Activated CD4-positive, alpha-beta T cell treated with anti-CD3 and anti-CD28 coated beads for 4 hours (primary cell): ENCODE measurements around the gene TRIM60.
"Not testable (repeated sequence)": the region's sequence is repeated elsewhere in the genome, so short reads cannot be mapped to it uniquely, and the experiment has no call there.

ENCODE experiments used
- DNase-seq, 2 donors: peaks; one replicate each; pipeline ENCODE4 v3.0.0-alpha.2; 2020

TRIM60 gene

GRCh38 chr4:165031436-165032211 lies at the start of gene TRIM60:
Gene TRIM60 (plus strand): TSS chr4:165031999. CDS start chr4:165040073, 8,074 bp downstream.
- DNase-seq = no peak

GRCh38 chr4:164989471-164989870 lies 42.3 kb upstream of the TRIM60 start:
- no peak for DNase-seq

DNA sequence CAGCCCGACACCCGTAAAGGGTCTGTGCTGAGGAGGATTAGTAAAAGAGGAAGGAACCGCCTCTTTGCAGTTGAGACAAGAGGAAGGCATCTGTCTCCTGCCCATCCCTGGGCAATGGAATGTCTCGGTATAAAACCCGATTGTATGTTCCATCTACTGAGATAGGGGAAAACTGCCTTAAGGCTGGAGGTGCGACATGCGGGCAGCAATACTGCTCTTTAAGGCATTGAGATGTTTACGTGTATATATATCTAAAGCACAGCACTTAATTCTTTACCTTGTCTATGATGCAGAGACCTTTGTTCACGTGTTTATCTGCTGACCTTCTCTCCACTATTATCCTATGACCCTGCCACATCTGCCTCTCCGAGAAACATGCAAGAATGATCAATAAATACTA lies 41.0 kb upstream of the TRIM60 start:
- not testable (repeated sequence) for DNase-seq

- DNase-seq = not testable (repeated sequence)
These were observed 35.7 kb upstream of the TRIM60 start for GRCh38 chr4:164996123-164996522.

DNA sequence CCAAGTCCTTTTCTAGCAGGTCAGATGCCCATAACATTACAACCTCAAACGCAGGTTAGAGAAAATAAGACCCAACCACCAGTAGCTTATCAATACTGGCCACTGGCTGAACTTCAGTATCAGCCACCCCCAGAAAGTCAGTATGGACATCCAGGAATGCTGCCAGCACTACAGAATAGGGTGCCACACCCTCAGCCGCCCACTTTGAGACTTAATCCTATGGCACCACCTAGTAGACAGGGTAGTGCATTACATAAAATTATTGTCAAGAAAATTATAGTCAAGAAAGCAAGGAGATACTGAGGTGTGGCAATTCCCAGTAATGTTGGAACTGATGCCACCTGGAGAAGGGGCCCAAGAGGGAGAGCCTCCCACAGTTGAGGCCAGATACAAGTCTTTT lies 34.5 kb upstream of the TRIM60 start:
- DNase-seq = no peak

- no peak for DNase-seq
These were observed 33.9 kb upstream of the TRIM60 start for GRCh38 chr4:164997941-164998340.

DNA sequence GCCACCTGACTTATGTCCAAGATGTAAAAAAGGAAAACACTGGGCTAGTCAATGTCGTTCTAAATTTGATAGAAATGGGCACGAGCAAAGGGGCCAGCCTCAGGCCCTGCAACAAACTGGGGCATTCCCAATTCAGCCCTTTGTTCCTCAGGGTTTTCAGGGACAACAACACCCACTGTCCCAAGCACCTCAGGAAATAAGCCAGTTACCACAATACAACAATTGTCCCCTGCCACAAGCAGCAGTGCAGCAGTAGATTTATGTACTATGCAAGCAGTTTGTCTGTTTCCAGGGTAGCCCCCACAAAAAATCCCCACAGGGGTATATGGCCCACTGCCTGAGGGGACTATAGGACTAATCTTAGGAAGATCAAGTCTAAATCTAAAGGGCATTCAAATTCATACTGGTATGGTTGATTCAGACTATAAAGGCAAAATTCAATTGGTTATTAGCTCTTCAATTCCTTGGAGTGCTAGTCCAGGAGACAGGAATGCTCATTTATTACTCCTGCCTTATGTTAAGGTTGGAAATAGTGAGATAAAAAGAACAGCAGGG lies 33.2 kb upstream of the TRIM60 start:
- not testable (repeated sequence) for DNase-seq

- not testable (repeated sequence) for DNase-seq
These were observed 29.8 kb upstream of the TRIM60 start for GRCh38 chr4:165001957-165002356.

- no peak for DNase-seq
These were observed 26.4 kb upstream of the TRIM60 start for GRCh38 chr4:165005352-165005925.

GRCh38 chr4:165006456-165006855 lies 25.3 kb upstream of the TRIM60 start:
- DNase-seq = no peak

GRCh38 chr4:165006886-165007285 lies 24.9 kb upstream of the TRIM60 start:
- no peak for DNase-seq

DNA sequence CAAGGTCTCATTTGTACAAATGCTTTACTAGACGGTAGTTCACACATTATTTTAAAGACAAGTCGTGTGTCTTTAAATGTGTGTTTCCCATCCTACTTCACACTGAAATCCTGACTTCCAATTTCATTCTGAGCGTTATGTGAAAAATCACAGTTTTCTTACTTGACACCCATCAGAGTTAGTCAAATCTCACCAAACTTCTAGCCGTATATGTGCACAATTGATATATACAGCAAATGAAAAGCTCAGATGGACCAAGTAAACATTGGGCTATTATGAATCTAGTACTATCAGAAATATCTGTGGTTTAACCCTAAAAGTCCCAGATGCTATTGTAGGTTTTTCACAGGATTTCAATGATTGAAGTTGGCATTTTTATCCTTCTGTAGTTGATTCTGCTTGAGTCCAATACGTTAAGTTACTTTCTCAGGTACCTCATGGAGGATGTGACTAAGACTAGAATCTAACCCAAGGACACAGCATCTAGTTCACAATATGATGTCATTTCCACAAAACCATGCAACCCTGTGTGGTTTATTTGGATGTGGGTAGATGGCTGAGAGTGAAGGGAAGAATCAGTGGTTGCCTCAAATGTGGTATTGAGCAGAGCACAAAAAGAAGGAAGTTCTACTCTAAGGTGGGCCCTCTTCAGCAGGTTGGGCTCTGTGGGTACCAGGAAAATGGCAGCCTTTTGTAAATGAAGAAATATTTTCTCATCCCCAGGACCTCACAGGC lies 22.1 kb upstream of the TRIM60 start:
- no peak for DNase-seq

DNA sequence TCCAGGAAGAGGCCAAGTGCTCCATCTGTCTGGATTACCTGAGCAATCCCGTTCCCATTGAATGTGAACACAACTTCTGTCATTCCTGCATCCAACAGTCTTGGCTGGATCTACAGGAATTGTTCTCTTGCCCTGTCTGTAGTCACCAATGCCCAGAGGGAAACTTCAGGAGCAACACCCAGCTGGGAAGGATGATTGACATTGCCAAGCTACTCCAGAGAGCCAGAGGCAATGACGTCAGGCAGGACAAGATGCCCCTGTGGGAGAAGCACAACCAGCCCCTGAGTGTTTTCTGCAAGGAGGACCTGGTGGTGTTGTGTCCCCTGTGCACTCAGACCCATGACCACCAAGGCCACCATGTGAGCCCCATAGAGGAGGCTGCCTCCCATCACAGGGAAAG lies 21.3 kb upstream of the TRIM60 start:
- DNase-seq = no peak

GRCh38 chr4:165010991-165011390 lies 20.8 kb upstream of the TRIM60 start:
- DNase-seq = no peak

GRCh38 chr4:165011403-165011802 lies 20.4 kb upstream of the TRIM60 start:
- DNase-seq = no peak

DNA sequence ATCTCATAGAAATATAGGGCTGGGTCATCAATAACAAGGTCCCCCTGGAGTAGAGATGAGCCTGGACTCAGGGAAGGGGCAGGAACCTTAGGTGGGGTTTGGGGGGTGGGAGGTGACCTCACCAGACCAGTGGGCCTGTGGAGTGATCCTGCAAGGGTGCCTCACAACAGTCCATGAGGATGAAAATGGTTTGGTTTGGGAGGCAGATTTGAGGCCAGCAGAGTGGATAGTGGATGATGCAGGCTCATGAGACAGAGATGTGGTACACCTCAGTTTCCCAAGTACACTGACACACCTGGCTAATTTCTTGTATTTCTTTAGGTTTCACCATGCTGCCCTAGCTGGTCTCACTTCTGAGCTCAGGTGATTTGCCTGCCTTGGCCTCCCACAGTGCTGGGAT lies 18.1 kb upstream of the TRIM60 start:
- no peak for DNase-seq

DNA sequence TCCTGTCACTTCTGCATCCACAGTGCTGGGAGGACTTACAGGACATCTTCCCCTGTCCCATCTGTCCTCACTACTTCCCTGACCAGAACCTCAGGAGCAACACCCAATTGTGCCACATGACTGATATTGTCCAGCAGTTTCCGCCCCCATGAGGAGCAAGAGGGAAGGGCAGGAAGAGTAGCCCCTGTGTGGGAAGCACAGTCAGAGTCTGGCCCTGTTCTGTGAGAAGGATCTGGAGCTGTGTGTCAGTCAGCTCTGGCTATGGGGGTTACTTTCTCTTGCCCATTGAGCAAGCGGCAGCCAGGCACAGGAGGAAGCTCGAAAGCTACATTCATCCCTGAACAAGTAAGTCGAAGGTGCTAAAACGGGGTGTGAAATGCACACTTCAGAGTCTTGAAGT lies 14.8 kb upstream of the TRIM60 start:
- no peak for DNase-seq

GRCh38 chr4:165019995-165020394 lies 11.8 kb upstream of the TRIM60 start:
- not testable (repeated sequence) for DNase-seq

DNA sequence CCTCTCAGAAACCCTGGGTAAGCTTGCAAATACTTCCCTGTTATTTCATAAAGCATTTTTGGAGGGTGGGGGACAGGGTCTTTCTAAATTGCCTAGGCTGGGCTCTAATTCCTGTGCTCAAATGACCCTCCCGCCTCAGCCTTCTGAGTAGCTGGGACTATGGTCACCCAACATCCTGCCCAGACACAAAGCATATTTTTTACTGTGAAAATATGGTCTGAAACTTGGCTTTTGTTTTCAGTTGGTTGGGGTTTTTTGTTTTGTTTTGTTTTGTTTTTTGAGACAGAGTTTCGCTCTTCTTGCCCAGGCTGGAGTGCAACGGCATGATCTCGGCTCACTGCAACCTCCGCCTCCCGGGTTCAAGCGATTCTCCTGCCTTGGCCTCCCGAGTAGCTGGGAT lies 6.0 kb upstream of the TRIM60 start:
- DNase-seq = not testable (repeated sequence)

GRCh38 chr4:165027762-165028402 lies 3.9 kb upstream of the TRIM60 start:
- DNase-seq = no peak

- DNase-seq = no peak
These were observed 16.4 kb downstream of the TRIM60 start for GRCh38 chr4:165048170-165048569.

DNA sequence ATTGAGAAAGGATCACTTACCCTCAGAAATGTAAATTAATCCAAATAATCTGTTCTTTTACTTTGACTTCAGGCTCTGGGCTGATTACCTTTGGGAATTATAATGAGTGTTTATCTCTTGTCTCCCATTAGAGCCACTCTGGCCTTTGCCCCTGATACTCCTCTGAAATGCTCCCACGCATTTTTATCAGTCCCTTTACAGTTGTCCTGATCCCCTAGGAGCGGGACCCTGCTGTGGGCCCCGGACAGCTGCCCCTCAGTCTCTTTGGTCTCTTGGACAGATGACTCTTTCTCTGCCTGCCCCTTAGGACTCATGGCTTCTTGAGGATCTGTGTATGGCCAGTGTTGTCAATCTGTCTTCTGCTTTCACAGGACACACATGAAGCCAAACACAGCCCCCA lies 20.8 kb downstream of the TRIM60 start:
- DNase-seq = no peak

- DNase-seq = no peak
These were observed 21.8 kb downstream of the TRIM60 start, which contains the start of gene TRIM75 for GRCh38 chr4:165053645-165054044. Gene TRIM75 (plus strand): TSS chr4:165053866. CDS start chr4:165059148, 5,282 bp downstream.
